ENCODE results near the gene FOXO1. TPM values are rescaled to one million over a fixed set of nuclear protein-coding genes. Genes with fewer than 3 reads are reported as not detected.

FOXO1 gene
- total and polyA plus RNA-seq, 2 donors (not counting 1 experiment from before 2014, with no cell fraction given): 1.9 to 2.5 TPM

DNA sequence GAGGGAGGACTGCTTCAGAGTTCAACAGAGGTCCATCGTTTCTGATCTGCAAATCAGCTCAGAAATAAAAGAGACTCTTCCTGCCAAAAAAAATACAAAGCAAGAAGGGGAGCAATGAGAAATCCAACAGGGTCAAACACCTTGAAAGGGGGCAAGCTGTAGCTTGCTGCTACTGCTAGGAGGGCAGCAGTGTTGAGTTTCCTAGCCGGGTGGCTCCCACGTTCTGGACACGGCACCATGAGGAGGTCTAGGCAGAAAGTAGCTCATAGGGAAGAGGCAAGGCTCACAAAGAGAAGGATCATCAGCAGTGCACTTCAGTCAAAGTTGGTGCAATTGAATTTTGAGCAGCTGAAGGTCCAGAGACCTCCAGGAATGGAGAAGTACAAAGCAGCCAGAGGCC lies 75.3 kb downstream of the FOXO1 start:
- no peaks in the 10 kb centered on the region for H3K27me3 ChIP-seq (ENCODE audit: control insufficient read depth, insufficient read depth, low read length)
- no peak for DNase-seq (ENCODE audit: low read depth in 2 of 2)
- no peak overlapping the region for H3K4me3 ChIP-seq (replicated peaks in 1 of 4; ENCODE audit: control extremely low read depth in 1 of 4, insufficient read depth in 1 of 4, low read depth in 3 of 4, low read length in 4 of 4)
- TF ChIP-seq, protein P1, sequence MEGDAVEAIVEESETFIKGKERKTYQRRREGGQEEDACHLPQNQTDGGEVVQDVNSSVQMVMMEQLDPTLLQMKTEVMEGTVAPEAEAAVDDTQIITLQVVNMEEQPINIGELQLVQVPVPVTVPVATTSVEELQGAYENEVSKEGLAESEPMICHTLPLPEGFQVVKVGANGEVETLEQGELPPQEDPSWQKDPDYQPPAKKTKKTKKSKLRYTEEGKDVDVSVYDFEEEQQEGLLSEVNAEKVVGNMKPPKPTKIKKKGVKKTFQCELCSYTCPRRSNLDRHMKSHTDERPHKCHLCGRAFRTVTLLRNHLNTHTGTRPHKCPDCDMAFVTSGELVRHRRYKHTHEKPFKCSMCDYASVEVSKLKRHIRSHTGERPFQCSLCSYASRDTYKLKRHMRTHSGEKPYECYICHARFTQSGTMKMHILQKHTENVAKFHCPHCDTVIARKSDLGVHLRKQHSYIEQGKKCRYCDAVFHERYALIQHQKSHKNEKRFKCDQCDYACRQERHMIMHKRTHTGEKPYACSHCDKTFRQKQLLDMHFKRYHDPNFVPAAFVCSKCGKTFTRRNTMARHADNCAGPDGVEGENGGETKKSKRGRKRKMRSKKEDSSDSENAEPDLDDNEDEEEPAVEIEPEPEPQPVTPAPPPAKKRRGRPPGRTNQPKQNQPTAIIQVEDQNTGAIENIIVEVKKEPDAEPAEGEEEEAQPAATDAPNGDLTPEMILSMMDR (conservative IDR thresholded peaks at IDR 0.05 in 1 of 2, IDR thresholded peaks at IDR 0.05 in 1 of 2; ENCODE audit: low read depth in 1 of 2, low read length in 2 of 2): no peak
- TF ChIP-seq EZH2 (IDR thresholded peaks at IDR 0.05; ENCODE audit: low read length, missing control alignments): no peak
- no peaks in the 10 kb centered on the region for H3K9me3 ChIP-seq (ENCODE audit: control insufficient read depth, insufficient read depth, low read depth, low read length)
- no peak overlapping the region for H3K27ac ChIP-seq (ENCODE audit: insufficient read depth, low read length)
- no peaks in the 10 kb centered on the region for H4K20me1 ChIP-seq (ENCODE audit: control insufficient read depth, extremely low read depth, insufficient read depth, low read length)
- no peaks in the 10 kb centered on the region for H3K79me2 ChIP-seq (ENCODE audit: control insufficient read depth, insufficient read depth, low read length)
- no peak overlapping the region for H2AFZ ChIP-seq (ENCODE audit: low read length)
- H3K36me3 ChIP-seq (ENCODE audit: control insufficient read depth, insufficient read depth, low read length): no peaks in the 10 kb centered on the region
- no peak overlapping the region for H3K4me2 ChIP-seq (ENCODE audit: extremely low read depth, insufficient read depth, low read length)
- no peak overlapping the region for H3K9ac ChIP-seq (ENCODE audit: insufficient read depth, low read length)
- H3K4me1 ChIP-seq (ENCODE audit: control insufficient read depth, extremely low read depth, insufficient read depth, low read length): no peaks in the 10 kb centered on the region

DNA sequence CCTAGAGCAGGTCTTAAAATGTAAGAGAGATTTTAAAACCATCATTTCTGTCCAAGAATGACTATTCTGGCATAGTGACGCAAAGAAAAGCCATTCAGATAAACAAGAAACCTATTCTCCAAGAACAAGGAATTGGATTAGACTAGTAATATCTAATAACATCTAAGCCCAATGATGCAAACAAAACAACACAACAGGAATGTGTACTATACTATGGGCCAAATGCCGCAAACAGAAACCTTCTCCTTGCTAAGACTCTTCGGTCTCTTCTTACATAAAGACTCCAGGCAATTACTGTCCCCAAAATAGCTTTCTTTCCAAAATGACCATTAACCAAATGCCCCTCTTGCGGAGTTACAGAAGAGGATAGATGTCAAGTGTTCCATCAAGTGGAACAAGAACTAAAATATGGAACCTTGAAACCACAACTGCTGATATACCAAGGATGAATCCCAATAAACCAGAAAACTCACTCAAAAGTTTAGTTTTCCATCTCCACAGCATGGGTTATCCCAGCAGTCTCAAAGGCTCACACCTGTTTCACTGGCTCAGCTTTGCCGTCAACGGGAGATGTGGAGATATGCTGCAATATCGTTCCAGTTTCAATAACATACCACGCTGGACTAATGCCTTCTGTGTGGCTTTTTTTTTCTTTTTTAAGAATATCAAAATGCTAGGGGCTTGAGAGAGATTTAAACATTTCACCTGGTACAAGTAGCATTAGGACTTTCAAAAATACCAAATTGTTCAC lies 76.2 kb downstream of the FOXO1 start:
- Histone ChIP-seq H3K9me3 (ENCODE audit: control insufficient read depth, insufficient read depth, low read depth, low read length) (no peaks in the 10 kb centered on the region), H3K4me2 (ENCODE audit: extremely low read depth, insufficient read depth, low read length) (no peak overlapping the region), H2AFZ (ENCODE audit: low read length) (no peak overlapping the region), H3K4me3 (replicated peaks in 1 of 4; ENCODE audit: control extremely low read depth in 1 of 4, insufficient read depth in 1 of 4, low read depth in 3 of 4, low read length in 4 of 4) (no peak overlapping the region), H4K20me1 (ENCODE audit: control insufficient read depth, extremely low read depth, insufficient read depth, low read length) (no peaks in the 10 kb centered on the region), H3K36me3 (ENCODE audit: control insufficient read depth, insufficient read depth, low read length) (no peaks in the 10 kb centered on the region), H3K27me3 (ENCODE audit: control insufficient read depth, insufficient read depth, low read length) (no peaks in the 10 kb centered on the region), H3K27ac (ENCODE audit: insufficient read depth, low read length) (no peak overlapping the region), H3K4me1 (ENCODE audit: control insufficient read depth, extremely low read depth, insufficient read depth, low read length) (no peaks in the 10 kb centered on the region), H3K79me2 (ENCODE audit: control insufficient read depth, insufficient read depth, low read length) (no peaks in the 10 kb centered on the region), H3K9ac (ENCODE audit: insufficient read depth, low read length) (no peak overlapping the region)
- no peak for DNase-seq (ENCODE audit: low read depth in 2 of 2)
- TF ChIP-seq, protein P1 (conservative IDR thresholded peaks at IDR 0.05 in 1 of 2, IDR thresholded peaks at IDR 0.05 in 1 of 2; ENCODE audit: low read depth in 1 of 2, low read length in 2 of 2): no peak
- no peak for TF ChIP-seq EZH2 (IDR thresholded peaks at IDR 0.05; ENCODE audit: low read length, missing control alignments)

DNA sequence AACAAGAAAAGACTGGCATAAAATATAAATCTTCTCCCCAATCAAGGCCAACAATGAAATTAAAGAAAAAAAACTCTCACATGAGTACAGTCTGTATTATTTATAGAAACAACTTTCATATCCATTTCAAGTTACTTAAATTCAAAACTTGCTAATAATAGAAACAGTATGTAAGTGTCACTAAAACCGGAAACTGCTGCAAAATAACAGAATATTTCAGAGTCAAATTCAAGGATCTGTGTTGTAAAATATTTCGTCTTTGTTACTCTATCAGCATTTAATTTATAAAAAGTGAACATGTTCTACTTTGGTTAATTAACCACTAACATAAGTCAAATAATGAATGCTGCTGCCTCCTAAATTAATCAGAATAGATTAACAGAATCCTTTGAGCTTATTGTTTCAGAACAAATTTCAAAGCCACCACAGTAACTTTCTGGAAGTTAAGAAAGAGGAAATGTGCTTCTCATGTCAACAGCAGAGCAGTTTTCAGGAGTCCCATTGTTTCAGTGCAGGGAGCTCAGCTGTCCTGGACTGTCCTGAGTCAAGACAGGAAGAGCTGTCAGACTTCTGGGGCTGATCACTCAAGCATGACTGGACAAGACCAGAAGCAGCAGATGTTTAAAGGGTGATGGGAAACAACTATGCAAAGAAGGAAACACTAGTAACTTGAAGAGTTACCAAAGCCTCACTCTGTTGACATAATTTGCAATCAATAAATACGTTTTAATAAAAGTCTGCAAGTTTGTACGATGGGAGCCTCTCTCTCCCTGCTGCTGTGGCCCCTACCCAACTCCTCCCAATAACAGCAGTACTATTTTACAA lies 76.9 kb downstream of the FOXO1 start:
- Histone ChIP-seq H3K4me3 (replicated peaks in 1 of 4; ENCODE audit: control extremely low read depth in 1 of 4, insufficient read depth in 1 of 4, low read depth in 3 of 4, low read length in 4 of 4) (no peak overlapping the region), H3K4me2 (ENCODE audit: extremely low read depth, insufficient read depth, low read length) (no peak overlapping the region), H2AFZ (ENCODE audit: low read length) (no peak overlapping the region), H3K27me3 (ENCODE audit: control insufficient read depth, insufficient read depth, low read length) (no peaks in the 10 kb centered on the region), H3K4me1 (ENCODE audit: control insufficient read depth, extremely low read depth, insufficient read depth, low read length) (no peaks in the 10 kb centered on the region), H3K79me2 (ENCODE audit: control insufficient read depth, insufficient read depth, low read length) (no peaks in the 10 kb centered on the region), H3K9ac (ENCODE audit: insufficient read depth, low read length) (no peak overlapping the region), H3K27ac (ENCODE audit: insufficient read depth, low read length) (no peak overlapping the region), H3K9me3 (ENCODE audit: control insufficient read depth, insufficient read depth, low read depth, low read length) (no peaks in the 10 kb centered on the region), H4K20me1 (ENCODE audit: control insufficient read depth, extremely low read depth, insufficient read depth, low read length) (no peaks in the 10 kb centered on the region), H3K36me3 (ENCODE audit: control insufficient read depth, insufficient read depth, low read length) (no peaks in the 10 kb centered on the region)
- no peak for TF ChIP-seq EZH2 (IDR thresholded peaks at IDR 0.05; ENCODE audit: low read length, missing control alignments)
- TF ChIP-seq, protein P1 (conservative IDR thresholded peaks at IDR 0.05 in 1 of 2, IDR thresholded peaks at IDR 0.05 in 1 of 2; ENCODE audit: low read depth in 1 of 2, low read length in 2 of 2): no peak
- peak; percentile 49 to 77 for DNase-seq (ENCODE audit: low read depth in 2 of 2)
